NB4 (cell line): ENCODE measurements around the gene ZCCHC10.

Experiments used
- CTCF ChIP-seq: IDR thresholded peaks from one replicate; pipeline ENCODE4 v1.5.1; 2012; ENCODE audit warnings: low read depth, low read length
- MAX ChIP-seq: IDR thresholded peaks from 2 replicates; pipeline ENCODE4 v1.6.1; 2011; ENCODE audit warnings: low read depth, low read length
- MYC ChIP-seq: IDR thresholded peaks from 2 replicates; pipeline ENCODE4 v1.6.1; 2011; ENCODE audit warnings: low read depth, low read length
- POLR2A ChIP-seq: IDR thresholded peaks from 2 replicates; pipeline ENCODE4 v1.6.1; 2011; ENCODE audit warnings: mild to moderate bottlenecking; ENCODE audit not compliant: insufficient read length; ENCODE audit errors: extremely low read depth

- TF ChIP-seq POLR2A (no peak), CTCF (no peak), MAX (no peak), MYC (no peak)
Observed at GRCh38 chr5:132979976-132980375, 46.4 kb downstream of the ZCCHC10 start.
